GM19025 (cell line): Measurements from ENCODE around the gene ADCY3.
"Not testable (repeated sequence)": the region's sequence is repeated elsewhere in the genome, so short reads cannot be mapped to it uniquely, and the experiment has no call there.

Experiments
- ATAC-seq: cut with Tn5 transposase; IDR thresholded peaks from one replicate; pipeline ENCODE4 v1.9.1; 2021; ENCODE audit warnings: mild to moderate bottlenecking, low read depth, moderate library complexity; ENCODE audit not compliant: unreplicated experiment

Gene ADCY3

DNA sequence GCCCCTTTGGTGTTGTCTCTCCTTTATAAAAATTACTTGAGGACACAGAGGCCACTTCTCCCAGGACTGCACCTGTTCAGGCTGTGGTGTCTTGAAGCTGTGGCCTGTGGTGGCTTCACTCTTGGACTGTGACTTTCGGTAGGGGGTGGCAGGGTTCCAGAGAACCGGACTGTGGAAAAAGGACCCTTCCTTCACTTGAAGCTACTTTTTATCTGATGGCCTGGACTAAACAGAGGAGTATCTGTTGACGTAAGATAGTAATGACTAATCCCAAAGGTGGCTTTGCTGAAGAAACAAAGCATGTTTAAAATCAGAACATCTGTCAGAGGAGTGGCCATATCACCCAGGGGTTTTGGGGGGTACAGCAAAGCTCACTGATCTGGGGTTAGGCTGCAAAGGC is 66.0 kb downstream of the ADCY3 start:
- ATAC-seq = no peak

DNA sequence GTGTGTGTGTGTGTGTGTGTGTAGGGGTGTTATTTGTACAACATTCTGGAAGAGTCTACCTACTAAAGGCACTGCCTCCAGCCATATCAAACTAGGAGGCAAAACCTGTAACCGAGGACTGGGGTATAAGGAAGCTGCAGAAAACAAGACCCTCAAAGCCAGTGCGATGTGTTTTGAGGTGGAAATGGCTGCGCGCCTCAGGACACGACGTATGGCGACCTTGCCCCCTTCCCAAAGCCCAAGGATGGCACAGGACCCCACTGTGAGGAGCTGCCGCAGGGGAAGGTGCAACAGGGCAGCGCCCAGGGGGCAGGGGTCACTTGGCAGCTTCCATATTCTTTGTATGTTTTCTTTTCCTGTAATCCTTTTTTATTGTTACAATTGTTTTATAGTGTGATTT is 67.0 kb downstream of the ADCY3 start:
- ATAC-seq = no peak

DNA sequence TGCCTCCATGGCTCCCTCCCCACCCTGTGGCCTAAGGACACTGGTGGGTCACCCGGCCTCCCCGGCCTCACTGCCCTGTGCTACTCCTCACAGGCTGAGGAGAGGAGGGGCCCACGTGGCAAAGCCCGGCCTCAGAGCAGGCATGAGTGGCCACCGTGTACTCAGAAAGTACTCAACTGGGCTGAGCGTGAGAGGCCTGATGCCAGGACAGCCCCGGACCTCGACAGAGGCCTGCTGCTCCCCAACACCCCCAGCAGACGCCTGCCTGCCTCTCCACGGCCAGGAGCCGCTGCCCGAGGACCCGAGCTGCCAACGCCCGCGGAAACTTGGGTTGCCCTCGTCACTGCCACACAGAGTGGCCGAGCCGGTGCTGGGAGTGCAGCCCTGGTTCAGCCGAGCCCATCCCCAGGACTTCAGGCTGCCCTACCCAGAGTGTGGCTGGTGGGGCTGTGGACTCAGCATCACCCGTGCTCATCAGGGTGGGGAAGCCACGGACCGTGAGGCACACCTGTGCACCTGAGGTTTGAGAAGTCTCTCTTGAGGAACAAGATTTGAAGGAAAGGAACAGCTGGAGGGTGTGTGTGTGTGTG is 67.5 kb downstream of the ADCY3 start:
- no peak for ATAC-seq

DNA sequence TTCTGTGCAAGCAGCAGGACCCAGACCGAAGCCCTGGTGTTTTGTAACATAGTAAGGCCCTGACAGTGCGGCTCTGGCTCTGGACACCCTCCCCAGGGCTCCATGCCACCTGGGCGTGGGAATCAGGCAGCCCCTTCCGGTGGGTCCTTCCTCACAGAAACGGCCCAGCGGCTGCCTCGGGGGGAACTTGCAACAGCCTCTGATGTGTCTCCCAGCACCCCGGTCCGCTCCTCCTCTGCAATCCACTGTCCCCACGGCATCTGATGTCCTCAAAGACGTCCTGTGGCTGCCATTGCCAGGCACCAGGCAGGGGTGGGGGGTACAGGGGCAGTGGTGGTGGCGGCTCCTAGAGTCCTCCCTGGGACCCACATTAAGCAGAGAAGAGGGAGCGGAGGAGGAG is 68.0 kb downstream of the ADCY3 start:
- ATAC-seq = no peak

DNA sequence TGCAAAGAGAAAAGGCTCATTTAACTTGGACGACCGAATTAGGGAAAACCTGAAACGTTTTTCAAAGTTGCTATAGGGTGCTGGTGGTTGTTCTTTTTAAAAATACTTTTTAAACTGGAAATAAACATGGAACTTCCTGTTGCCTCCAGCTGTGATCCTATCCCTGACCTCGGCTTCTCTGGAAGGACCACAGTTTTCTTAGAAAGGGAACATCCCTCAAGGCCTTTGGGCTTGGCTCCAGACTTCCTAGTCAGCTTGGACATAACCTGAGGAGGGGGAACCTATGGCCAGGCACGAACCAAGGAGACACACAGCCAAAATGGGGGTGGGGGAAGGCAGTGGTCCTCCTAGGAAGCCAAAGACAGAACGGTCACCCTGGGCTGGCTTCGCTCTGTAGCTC is 69.1 kb downstream of the ADCY3 start:
- no peak for ATAC-seq

DNA sequence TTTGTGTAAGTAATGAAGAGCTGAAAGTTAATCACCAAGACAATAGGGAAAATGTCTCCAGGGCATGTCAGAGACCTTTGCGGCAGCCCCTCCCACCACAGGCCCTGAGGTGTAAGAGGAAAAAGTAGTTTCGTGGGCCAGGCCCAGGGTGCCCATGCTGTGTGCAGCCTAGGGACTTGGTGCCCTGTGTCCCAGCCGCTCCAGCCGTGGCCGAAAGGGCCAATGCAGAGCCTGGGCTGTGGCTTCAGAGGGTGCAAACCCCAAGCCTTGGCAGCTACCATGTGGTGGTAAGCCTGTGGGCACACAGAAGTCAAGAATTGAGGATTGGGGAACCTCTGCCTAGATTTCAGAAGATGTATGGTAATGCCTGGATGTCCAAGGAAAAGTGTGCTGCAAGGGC is 74.3 kb downstream of the ADCY3 start:
- no peak for ATAC-seq

DNA sequence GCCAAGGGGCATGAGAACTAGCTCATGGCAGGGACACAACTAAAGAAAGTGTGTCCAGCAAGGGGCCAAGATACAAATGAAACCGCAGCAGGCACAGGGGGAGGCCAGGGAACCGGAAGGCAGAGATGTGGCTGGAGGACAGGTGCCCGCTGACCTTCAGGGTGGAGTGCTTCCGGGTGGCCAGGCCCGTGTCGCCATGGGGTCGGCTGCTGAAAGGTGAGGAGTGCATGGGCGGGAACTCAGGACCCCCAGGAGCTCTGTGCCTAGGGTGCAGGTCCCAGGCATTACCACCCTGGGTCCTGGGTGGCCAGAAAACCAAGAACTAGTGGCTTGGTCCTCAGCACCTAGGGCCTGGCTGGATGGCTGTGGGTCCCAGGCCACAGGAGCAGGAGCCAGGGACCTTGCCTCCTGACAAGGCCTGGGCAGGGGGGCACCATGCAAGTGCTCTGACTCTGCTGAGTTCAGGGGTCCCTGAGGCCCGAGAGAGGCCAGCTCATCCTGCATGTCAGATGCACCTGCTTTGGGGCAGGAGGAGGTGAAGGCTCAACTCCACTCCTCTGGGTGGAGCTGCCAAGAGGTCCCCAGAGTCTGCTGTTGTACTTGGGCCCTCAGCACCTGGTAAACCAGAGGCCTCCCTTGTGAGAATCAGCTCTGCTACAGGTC is 75.9 kb downstream of the ADCY3 start:
- ATAC-seq = no peak

DNA sequence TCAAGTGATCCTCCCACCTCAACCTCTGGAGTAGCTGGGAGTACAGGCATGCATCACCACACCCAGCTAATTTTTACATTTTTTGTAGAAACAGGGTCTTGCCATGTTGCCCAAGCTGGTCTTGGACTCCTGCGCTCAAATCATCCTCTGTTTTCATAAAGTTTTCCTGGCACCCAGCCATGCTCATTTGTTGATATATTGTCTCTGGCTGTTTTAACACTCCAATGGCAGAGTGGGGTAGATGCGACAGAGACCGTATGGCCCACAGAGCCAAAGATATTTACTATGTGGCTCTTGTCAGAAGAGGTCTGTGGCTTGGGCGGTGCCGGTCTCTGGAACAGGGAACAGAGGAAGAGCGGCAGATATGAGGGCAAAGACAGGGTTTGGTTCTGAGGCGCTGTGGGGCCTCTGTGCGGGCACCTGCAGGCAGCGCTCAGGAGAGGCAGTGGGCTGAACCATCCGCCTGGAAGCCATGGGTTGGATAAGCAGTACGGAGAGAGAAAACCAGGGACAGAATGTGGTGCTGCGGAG is 76.6 kb downstream of the ADCY3 start:
- ATAC-seq = no peak

DNA sequence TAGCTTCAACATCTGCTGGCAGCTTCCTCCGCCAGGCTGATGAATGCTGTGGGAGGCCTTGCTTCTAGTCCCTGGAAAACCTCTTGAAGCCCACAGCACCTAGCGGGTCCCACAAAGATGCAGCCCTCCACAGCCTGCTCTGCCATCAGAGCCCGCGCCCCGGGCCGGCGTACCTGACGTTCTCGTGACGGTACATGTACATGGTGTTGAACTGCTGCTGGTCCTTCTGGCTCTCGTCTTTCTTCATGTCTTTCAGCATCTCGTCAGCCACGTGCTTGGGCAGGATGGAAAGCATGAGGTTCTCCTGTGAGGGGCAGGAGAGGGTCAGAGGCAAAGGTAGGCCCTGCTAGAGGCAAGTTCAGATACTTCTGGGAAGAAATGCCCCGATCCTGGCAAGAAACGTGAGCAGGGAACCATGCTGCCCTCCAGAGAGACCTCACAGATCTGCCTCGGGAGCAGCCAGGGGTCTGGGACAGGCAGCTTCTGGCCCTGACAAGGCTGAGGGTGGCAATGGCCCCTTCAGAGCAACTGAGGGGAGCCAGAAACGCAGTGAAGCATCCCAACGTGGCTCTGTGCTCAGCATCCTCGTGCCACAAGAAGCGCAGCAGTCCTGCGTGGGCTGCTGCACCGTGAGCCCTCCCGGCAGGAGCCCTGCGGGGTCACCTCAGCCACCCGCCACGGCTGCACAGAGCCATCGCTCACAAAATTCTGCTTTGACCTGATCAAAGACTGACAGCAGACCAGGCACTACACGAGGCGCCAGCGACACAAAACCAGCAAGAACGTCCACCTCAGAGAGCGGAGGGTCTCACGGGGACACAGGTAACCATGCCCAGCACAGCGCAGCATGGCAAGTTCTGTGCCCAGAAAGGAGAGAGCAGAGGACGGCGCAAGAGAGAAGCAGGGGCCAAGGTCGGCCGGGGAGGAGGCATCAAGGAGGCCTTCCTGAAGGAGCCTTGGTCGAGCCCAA is 77.7 kb downstream of the ADCY3 start:
- ATAC-seq = no peak

DNA sequence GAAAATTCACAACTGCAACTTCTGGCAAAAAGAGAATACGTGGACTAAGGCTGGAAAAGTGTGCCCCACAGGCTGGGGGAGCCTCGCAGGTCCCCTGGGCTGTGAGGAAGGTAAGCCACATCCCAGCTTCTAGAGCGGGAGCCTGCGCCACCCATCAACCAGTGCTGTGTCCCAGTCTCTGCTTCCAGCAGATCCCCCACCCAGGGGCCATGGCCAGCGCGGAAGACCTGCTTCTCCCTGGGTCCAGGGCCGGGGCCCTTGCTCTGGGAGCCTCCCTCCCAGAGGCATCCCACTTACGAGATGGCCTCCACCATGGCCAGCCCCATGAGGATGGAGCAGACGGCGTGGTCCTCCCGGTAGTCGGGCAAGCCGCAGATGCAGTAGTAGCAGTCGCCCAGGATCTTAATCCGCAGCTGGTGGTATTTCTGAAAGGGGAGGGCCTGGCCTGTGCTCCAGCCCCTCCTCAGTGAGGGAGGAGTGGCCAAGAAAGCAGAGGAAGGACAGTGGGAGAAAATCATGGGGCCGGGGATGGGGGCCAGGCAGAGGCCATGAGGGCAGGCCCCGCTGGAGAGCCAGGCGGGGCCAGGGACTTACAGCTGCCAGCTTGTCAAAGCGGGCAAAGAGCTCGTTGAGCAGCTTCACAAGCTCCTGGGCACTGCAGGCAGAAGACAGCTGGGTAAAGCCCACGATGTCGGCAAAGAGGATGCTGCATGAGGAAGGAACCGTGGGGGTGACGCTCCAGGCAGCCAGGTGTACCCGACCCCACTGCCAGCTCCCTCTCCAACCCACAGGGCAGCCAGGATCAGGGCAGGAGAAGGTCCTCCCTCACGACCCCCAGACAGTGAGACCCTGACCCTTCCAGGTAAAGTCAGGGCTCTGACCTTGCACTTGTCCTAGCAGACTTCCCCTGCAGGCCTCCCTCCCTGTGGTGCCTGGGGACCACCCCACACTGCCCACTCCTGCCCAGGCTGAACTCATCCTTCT is 78.8 kb downstream of the ADCY3 start:
- ATAC-seq = no peak

DNA sequence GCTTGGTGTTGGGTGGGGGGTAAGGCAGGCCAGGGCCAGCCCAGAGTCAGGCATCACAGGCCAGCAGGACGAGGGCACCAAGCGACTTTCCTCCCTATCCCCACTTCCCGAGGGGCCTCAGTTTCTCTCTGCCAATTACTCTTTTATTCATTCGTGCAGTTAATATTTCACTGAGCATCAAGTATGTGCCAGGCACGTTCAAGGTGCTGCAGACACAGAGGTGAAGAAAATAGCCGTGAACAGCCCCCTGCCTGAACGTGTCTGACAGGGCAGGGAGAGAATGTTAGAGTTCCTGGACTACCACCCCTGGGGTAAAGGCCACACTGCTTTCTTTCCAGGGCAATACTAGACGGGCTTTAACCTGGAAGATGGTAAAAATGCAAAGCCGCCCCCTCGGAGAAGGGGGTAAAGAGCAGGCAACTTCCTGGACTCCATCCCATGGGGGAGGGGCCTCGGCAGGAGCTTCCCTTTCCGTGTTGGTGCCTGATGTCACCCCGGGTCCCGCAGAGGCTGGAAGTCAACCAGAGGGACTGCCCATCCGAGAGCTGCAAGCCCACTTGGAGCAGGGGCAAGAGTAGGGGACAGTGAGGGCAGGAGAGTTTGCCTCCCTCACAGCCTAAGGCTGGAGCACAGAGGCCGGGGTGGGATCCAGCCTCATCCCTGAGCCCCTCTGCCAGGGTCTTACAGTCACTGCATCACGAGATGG is 79.7 kb downstream of the ADCY3 start:
- ATAC-seq = no peak

DNA sequence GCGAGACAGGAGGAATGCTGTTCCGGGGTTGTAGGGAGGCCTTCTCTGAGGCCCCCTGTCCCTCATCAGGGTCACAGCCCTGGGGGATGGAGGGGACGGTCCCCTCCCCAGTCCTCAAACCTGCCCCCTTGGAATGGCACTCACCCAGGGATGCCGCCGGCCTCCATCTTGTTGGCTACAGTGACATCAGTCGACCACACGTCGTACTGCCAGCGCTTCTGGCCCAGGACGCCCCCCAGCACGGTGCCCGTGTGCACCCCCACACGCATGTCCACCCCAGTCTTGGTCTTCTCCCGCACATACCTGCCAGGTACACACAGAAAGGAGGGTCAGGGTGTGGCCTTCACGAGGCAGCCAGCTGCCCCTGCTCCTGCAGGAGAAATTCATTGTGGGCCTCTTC is 80.3 kb downstream of the ADCY3 start:
- ATAC-seq = no peak

DNA sequence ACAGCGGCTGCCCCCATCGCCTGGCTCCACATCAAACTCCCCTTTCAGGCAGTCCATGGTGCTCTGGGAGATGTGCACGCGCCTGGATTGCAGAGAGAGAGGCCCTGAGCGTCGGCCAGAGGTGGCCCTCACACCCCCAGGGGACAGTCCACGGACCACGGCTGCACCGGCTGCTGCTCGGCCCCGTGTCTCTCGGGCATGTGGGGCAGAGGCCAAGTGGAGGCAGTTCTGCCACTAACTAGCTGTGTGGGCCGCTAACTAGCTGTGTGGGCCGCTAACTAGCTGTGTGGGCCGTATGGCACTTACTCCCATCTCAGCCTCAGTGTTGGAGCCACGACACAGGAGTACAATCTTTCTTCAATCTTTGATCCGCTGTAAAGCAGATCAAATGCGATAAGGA is 81.5 kb downstream of the ADCY3 start:
- ATAC-seq = no peak

DNA sequence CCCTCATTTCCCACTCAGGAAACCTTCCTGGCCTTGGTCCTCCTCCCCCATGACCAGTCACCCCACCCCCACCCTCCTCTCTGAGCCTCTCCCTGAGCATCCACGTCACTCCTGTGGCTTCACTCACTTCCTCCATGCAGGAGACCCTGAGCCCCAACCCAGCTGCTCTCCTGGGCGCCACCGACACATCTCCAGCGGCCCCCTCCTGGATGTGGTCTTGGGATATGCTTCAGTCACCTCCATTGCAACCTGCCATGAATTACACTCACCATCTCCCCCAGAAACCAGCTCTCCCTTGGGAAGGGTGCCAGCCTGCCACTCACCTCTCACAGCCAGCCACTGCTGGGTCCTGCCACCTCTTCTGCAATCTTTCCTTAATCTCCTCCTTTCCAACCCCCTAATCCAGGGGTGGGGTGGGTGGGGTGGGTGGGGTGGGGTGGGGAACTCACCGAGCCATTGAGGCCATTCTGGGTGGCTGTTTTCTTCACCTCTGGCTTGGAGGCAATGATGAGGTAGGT is 82.0 kb downstream of the ADCY3 start:
- ATAC-seq = no peak

DNA sequence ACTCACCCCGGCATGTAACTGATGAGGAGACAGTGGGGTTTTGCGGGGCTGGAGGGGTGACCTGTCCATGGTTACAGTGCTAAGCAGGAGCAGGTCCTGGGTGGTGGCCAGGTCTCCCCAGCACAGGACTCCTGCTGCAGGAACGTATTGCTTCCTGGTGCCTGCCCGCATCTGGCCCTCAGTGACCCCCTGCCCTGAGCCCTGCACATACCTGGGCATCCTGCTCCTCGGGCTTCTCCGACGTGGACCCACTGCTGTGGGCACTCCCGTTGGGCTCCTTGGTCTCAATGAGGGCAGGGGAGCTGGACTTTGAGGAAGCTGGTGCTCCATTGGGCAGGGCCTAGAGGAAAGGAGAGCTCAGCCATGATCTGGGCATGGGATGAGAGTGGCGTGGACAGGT is 83.3 kb downstream of the ADCY3 start:
- ATAC-seq = no peak

DNA sequence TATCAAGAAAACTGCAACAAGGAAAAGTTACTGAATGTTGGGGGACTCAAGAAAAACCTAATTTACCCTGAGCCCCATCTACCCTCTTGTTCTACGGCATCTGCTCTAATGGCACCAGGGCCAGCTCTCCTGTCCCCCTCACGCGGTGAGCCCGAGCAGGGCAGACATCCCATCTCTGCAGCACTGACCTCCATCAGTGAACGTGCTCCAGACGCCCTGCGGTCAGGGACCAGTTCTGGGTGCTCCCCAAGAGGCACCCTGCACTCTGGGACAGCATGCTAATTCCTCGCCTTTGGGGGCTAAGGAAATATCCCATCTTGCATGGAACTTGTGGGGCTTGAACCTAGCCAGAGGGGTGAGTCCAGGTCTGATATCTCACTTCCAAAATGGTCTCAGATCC is 83.8 kb downstream of the ADCY3 start:
- no peak for ATAC-seq

DNA sequence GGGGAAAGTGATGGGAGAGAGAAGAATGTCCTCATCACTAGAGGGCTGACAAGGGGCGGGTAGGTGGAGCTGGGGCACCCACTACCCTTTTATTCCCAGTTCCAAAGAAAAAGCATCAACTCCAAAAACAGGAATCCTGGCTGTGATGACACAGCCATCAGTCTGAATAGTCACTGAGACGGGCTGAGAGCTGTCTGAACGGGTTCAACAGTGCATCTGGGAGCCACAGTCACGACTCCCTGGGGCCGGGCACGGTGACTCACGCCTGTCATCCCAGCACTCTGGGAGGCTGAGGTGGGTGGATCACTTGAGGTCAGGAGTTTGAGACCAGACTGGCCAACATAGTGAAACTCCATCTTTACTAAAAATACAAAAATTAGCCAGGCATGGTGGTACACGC is 84.6 kb downstream of the ADCY3 start:
- not testable (repeated sequence) for ATAC-seq

DNA sequence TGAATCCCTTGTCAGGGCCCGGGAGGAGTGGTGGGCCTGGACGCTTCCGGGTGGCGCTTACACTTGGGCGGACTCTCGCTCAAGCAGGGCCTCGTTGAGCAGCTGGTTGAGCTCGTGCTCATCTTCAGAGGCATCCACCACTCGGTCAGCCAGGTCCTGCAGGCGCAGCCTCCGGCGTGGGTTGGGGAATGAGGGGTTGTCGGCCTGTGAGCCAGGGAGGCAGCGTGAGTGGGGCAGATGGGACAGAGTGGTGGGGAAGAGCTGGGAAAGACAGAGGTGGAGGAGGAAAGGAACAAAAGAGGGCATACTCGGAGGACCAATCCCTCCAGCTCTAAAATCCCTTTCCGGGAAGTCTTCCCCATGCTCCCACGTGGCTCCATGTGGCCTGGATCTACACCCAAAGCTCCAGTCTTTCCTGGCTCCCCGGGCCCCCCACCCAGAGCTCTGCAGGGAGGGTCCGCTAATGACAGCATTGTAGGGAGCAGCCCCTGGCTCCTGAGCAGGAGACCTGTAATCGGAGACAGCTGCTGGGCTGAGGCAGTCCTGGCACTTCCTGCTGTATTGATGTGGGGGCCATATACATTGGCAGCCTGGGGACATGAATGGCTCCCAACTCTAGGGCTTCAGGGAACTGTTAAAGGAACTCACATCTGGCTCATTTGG is 85.2 kb downstream of the ADCY3 start:
- ATAC-seq = no peak
